ENCODE data around the gene KCNH8. TPM values are rescaled to one million over a fixed set of nuclear protein-coding genes. Genes with fewer than 3 reads are reported as not detected.

KCNH8 gene
- total RNA-seq, 2 experiments from 2014 or later = not detected

- CTCF ChIA-PET = no interaction called here
- no peak for ATAC-seq (ENCODE audit: poor library complexity)
Observed at GRCh38 chr3:19574268-19574667, 426.0 kb downstream of the KCNH8 start.

GRCh38 chr3:19576343-19576742 is 428.0 kb downstream of the KCNH8 start:
- POLR2A ChIA-PET = no interaction called here

More at GRCh38 chr3:19574268-19574667, 426.0 kb downstream of the KCNH8 start:
- Mint-ChIP-seq H3K27me3 (no peaks in the 10 kb centered on the region), H3K27ac (no peak overlapping the region), H3K36me3 (ENCODE audit: low read depth) (no peaks in the 10 kb centered on the region), H3K4me3 (no peak overlapping the region), H3K9me3 (no peaks in the 10 kb centered on the region), H3K4me1 (ENCODE audit: low read depth) (no peaks in the 10 kb centered on the region)
- Histone ChIP-seq H3K27ac (ENCODE audit: low read depth in 1 of 2, low read length in 2 of 2) (no peak overlapping the region), H3K4me3 (ENCODE audit: low read length) (no peak overlapping the region), H3K9me3 (ENCODE audit: control insufficient read depth in 1 of 2, insufficient read depth in 1 of 2, low read length in 2 of 2) (no peaks in the 10 kb centered on the region), H3K27me3 (ENCODE audit: control insufficient read depth in 1 of 2, insufficient read depth in 2 of 2, low read length in 2 of 2) (no peaks in the 10 kb centered on the region), H3K36me3 (ENCODE audit: insufficient read depth, low read length) (no peaks in the 10 kb centered on the region), H3K4me1 (ENCODE audit: insufficient read depth, low read length) (no peaks in the 10 kb centered on the region)
- POLR2A ChIA-PET = no interaction called here
- no peak for TF ChIP-seq CTCF (IDR thresholded peaks at IDR 0.05)
- no peak for DNase-seq
- intact Hi-C loops (cut with DNase I, micrococcal nuclease) = no loop called here

More at GRCh38 chr3:19576343-19576742, 428.0 kb downstream of the KCNH8 start:
- ATAC-seq (ENCODE audit: poor library complexity) (no peak), DNase-seq (no peak)
- no peaks in the 10 kb centered on the region for H3K9me3 ChIP-seq (ENCODE audit: control insufficient read depth in 1 of 2, insufficient read depth in 1 of 2, low read length in 2 of 2)
- Mint-ChIP-seq H3K36me3 (ENCODE audit: low read depth) (no peaks in the 10 kb centered on the region), H3K4me1 (ENCODE audit: low read depth) (no peaks in the 10 kb centered on the region), H3K4me3 (no peak overlapping the region), H3K27ac (no peak overlapping the region), H3K9me3 (no peaks in the 10 kb centered on the region), H3K27me3 (no peaks in the 10 kb centered on the region)
- H3K4me3 ChIP-seq (ENCODE audit: low read length) = no peak overlapping the region
- H3K27me3 ChIP-seq (ENCODE audit: control insufficient read depth in 1 of 2, insufficient read depth in 2 of 2, low read length in 2 of 2) = no peaks in the 10 kb centered on the region
- no peak overlapping the region for H3K27ac ChIP-seq (ENCODE audit: low read depth in 1 of 2, low read length in 2 of 2)
- CTCF ChIA-PET = no interaction called here
- no peaks in the 10 kb centered on the region for H3K4me1 ChIP-seq (ENCODE audit: insufficient read depth, low read length)
- no peak for TF ChIP-seq CTCF (IDR thresholded peaks at IDR 0.05)
- no peaks in the 10 kb centered on the region for H3K36me3 ChIP-seq (ENCODE audit: insufficient read depth, low read length)
- intact Hi-C loops (cut with DNase I, micrococcal nuclease) = no loop called here

Small RNA genes within 50 kb of the gene (microRNA-seq; reads per million reads assigned to microRNA genes)
- 0.81 reads per million for gene MIR4791 (ENCODE audit: borderline microRNAs expressed, borderline replicate concordance)
